ENCODE data around the gene BRPF1. TPM values are rescaled to one million over a fixed set of nuclear protein-coding genes. Genes with fewer than 3 reads are reported as not detected.

The BRPF1 gene
- total RNA-seq, 1 donor from 2014 or later, result 23.7 TPM

- Histone ChIP-seq H3K9me3 (no peaks in the 10 kb centered on the region), H3K4me1 (peaks cover 18% of the 10 kb centered on the region), H3K36me3 (peaks cover 69% of the 10 kb centered on the region), H3K27ac (no peak overlapping the region), H3K27me3 (no peaks in the 10 kb centered on the region), H3K4me3 (no peak overlapping the region)
- no peak for TF ChIP-seq CTCF (IDR thresholded peaks at IDR 0.05)
- no peak for DNase-seq
- ATAC-seq, result no peak
- intact Hi-C loops (cut with DNase I), result no loop called here
Observed at GRCh38 chr3:9748031-9748430, 16.5 kb downstream of the BRPF1 start.

- DNase-seq (no peak), ATAC-seq (no peak)
- H3K36me3 ChIP-seq, result peaks cover 61% of the 10 kb centered on the region
- no peaks in the 10 kb centered on the region for H3K27me3 ChIP-seq
- peaks cover 19% of the 10 kb centered on the region for H3K4me1 ChIP-seq
- no peaks in the 10 kb centered on the region for H3K9me3 ChIP-seq
- peak overlapping the region; percentile 81 for H3K27ac ChIP-seq
- H3K4me3 ChIP-seq, result peak overlapping the region; percentile 91
- intact Hi-C loops (cut with DNase I), result no loop called here
- TF ChIP-seq CTCF (IDR thresholded peaks at IDR 0.05), result no peak
Observed at GRCh38 chr3:9749296-9749644, 17.7 kb downstream of the BRPF1 start.

- H3K27ac ChIP-seq, result peak within 1 kb of the TSS; percentile 81
- H3K36me3 ChIP-seq, result peaks cover 61% of the 10 kb centered on the region
- H3K9me3 ChIP-seq, result no peaks in the 10 kb centered on the region
- peaks cover 26% of the 10 kb centered on the region for H3K4me1 ChIP-seq
- ATAC-seq (peak; percentile 98), DNase-seq (peak; percentile 98)
- TF ChIP-seq CTCF (IDR thresholded peaks at IDR 0.05), result no peak
- H3K27me3 ChIP-seq, result no peaks in the 10 kb centered on the region
- intact Hi-C loops (cut with DNase I), result no loop called here
- peak within 1 kb of the TSS; percentile 91 for H3K4me3 ChIP-seq
Observed at GRCh38 chr3:9749645-9750555, 18.4 kb downstream of the BRPF1 start, which contains the start of gene OGG1. TSS of gene OGG1 (plus strand) at chr3:9749952. CDS start at chr3:9750287, 335 bp downstream.

GRCh38 chr3:9750556-9751411 is 19.2 kb downstream of the BRPF1 start:
- DNase-seq (no peak), ATAC-seq (no peak)
- Histone ChIP-seq H3K27me3 (no peaks in the 10 kb centered on the region), H3K4me1 (peaks cover 26% of the 10 kb centered on the region), H3K36me3 (peaks cover 55% of the 10 kb centered on the region), H3K9me3 (no peaks in the 10 kb centered on the region), H3K27ac (peak overlapping the region; percentile 81), H3K4me3 (peak overlapping the region; percentile 91)
- intact Hi-C loops (cut with DNase I), result no loop called here
- TF ChIP-seq CTCF (IDR thresholded peaks at IDR 0.05), result no peak

- TF ChIP-seq CTCF (IDR thresholded peaks at IDR 0.05), result no peak
- intact Hi-C loops (cut with DNase I), result no loop called here
- Histone ChIP-seq H3K36me3 (peaks cover 72% of the 10 kb centered on the region), H3K27me3 (no peaks in the 10 kb centered on the region), H3K4me1 (peaks cover 21% of the 10 kb centered on the region), H3K27ac (no peak overlapping the region), H3K9me3 (no peaks in the 10 kb centered on the region), H3K4me3 (no peak overlapping the region)
- no peak for ATAC-seq
- DNase-seq, result no peak
Observed at GRCh38 chr3:9754678-9755077, 23.1 kb downstream of the BRPF1 start.

Measured in upper lobe of right lung (tissue), 1 donor.